Measurements from ENCODE around the gene GRIK5.

GRIK5 gene

GRCh38 chr19:42065511-42065910, 4.5 kb downstream of the GRIK5 start:
- no peak overlapping the region for H3K27ac ChIP-seq (ENCODE audit: low read length)
- H3K4me1 ChIP-seq (ENCODE audit: control insufficient read depth, insufficient read depth, low read length): peaks cover 17% of the 10 kb centered on the region
- H3K36me3 ChIP-seq (ENCODE audit: control insufficient read depth in 2 of 2, insufficient read depth in 2 of 2, low read length in 2 of 2): peaks cover 16% of the 10 kb centered on the region in 2 donors
- no peak overlapping the region for H3K4me3 ChIP-seq (ENCODE audit: low read length in 2 of 2)
- no peak overlapping the region for H3K9ac ChIP-seq (ENCODE audit: low read length in 2 of 2)
- no peaks in the 10 kb centered on the region for H3K27me3 ChIP-seq (ENCODE audit: control insufficient read depth in 1 of 2, insufficient read depth in 2 of 2, low read length in 2 of 2)
- H3K9me3 ChIP-seq (ENCODE audit: control insufficient read depth in 2 of 2, low read length in 2 of 2): no peaks in the 10 kb centered on the region

- no peak overlapping the region for H3K9ac ChIP-seq (ENCODE audit: low read length in 2 of 2)
- peaks cover 18% of the 10 kb centered on the region in 2 donors for H3K36me3 ChIP-seq (ENCODE audit: control insufficient read depth in 2 of 2, insufficient read depth in 2 of 2, low read length in 2 of 2)
- no peaks in the 10 kb centered on the region for H3K9me3 ChIP-seq (ENCODE audit: control insufficient read depth in 2 of 2, low read length in 2 of 2)
- no peaks in the 10 kb centered on the region for H3K27me3 ChIP-seq (ENCODE audit: control insufficient read depth in 1 of 2, insufficient read depth in 2 of 2, low read length in 2 of 2)
- H3K27ac ChIP-seq (ENCODE audit: low read length): no peak overlapping the region
- H3K4me1 ChIP-seq (ENCODE audit: control insufficient read depth, insufficient read depth, low read length): peaks cover 13% of the 10 kb centered on the region
- no peak overlapping the region for H3K4me3 ChIP-seq (ENCODE audit: low read length in 2 of 2)
Measured at GRCh38 chr19:42065051-42065450, 5.0 kb downstream of the GRIK5 start.

- Histone ChIP-seq H3K9ac (ENCODE audit: low read length in 2 of 2) (peak overlapping the region in 1 of 2 donors; percentile 21), H3K9me3 (ENCODE audit: control insufficient read depth in 2 of 2, low read length in 2 of 2) (no peaks in the 10 kb centered on the region)
Measured at GRCh38 chr19:42064432-42064831, 5.6 kb downstream of the GRIK5 start.

GRCh38 chr19:42062381-42062780, 7.6 kb downstream of the GRIK5 start:
- Histone ChIP-seq H3K9me3 (ENCODE audit: control insufficient read depth in 2 of 2, low read length in 2 of 2) (no peaks in the 10 kb centered on the region), H3K27ac (ENCODE audit: low read length) (no peak overlapping the region), H3K27me3 (ENCODE audit: control insufficient read depth in 1 of 2, insufficient read depth in 2 of 2, low read length in 2 of 2) (no peaks in the 10 kb centered on the region), H3K4me1 (ENCODE audit: control insufficient read depth, insufficient read depth, low read length) (no peaks in the 10 kb centered on the region), H3K4me3 (ENCODE audit: low read length in 2 of 2) (no peak overlapping the region), H3K36me3 (ENCODE audit: control insufficient read depth in 2 of 2, insufficient read depth in 2 of 2, low read length in 2 of 2) (peaks cover 23 to 34% of the 10 kb centered on the region in 2 donors), H3K9ac (ENCODE audit: low read length in 2 of 2) (no peak overlapping the region)

More at GRCh38 chr19:42064432-42064831, 5.6 kb downstream of the GRIK5 start:
- peaks cover 18 to 24% of the 10 kb centered on the region in 2 donors for H3K36me3 ChIP-seq (ENCODE audit: control insufficient read depth in 2 of 2, insufficient read depth in 2 of 2, low read length in 2 of 2)
- no peak overlapping the region for H3K4me3 ChIP-seq (ENCODE audit: low read length in 2 of 2)
- peaks cover 13% of the 10 kb centered on the region for H3K4me1 ChIP-seq (ENCODE audit: control insufficient read depth, insufficient read depth, low read length)
- H3K27me3 ChIP-seq (ENCODE audit: control insufficient read depth in 1 of 2, insufficient read depth in 2 of 2, low read length in 2 of 2): no peaks in the 10 kb centered on the region
- no peak overlapping the region for H3K27ac ChIP-seq (ENCODE audit: low read length)

- no peak overlapping the region for H3K4me3 ChIP-seq (ENCODE audit: low read length in 2 of 2)
- H3K27me3 ChIP-seq (ENCODE audit: control insufficient read depth in 1 of 2, insufficient read depth in 2 of 2, low read length in 2 of 2): no peaks in the 10 kb centered on the region
- no peak overlapping the region for H3K27ac ChIP-seq (ENCODE audit: low read length)
- no peaks in the 10 kb centered on the region for H3K4me1 ChIP-seq (ENCODE audit: control insufficient read depth, insufficient read depth, low read length)
- H3K36me3 ChIP-seq (ENCODE audit: control insufficient read depth in 2 of 2, insufficient read depth in 2 of 2, low read length in 2 of 2): peaks cover 35 to 45% of the 10 kb centered on the region in 2 donors
- H3K9ac ChIP-seq (ENCODE audit: low read length in 2 of 2): no peak overlapping the region
- no peaks in the 10 kb centered on the region for H3K9me3 ChIP-seq (ENCODE audit: control insufficient read depth in 2 of 2, low read length in 2 of 2)
Measured at GRCh38 chr19:42060117-42060516, 9.9 kb downstream of the GRIK5 start.

GRCh38 chr19:42059196-42059595, 10.8 kb downstream of the GRIK5 start:
- Histone ChIP-seq H3K36me3 (ENCODE audit: control insufficient read depth in 2 of 2, insufficient read depth in 2 of 2, low read length in 2 of 2) (peaks cover 39 to 53% of the 10 kb centered on the region in 2 donors), H3K27ac (ENCODE audit: low read length) (no peak overlapping the region), H3K4me3 (ENCODE audit: low read length in 2 of 2) (no peak overlapping the region), H3K9ac (ENCODE audit: low read length in 2 of 2) (no peak overlapping the region), H3K9me3 (ENCODE audit: control insufficient read depth in 2 of 2, low read length in 2 of 2) (no peaks in the 10 kb centered on the region), H3K4me1 (ENCODE audit: control insufficient read depth, insufficient read depth, low read length) (no peaks in the 10 kb centered on the region), H3K27me3 (ENCODE audit: control insufficient read depth in 1 of 2, insufficient read depth in 2 of 2, low read length in 2 of 2) (no peaks in the 10 kb centered on the region)

- H3K36me3 ChIP-seq (ENCODE audit: control insufficient read depth in 2 of 2, insufficient read depth in 2 of 2, low read length in 2 of 2): peaks cover 49 to 57% of the 10 kb centered on the region in 2 donors
- H3K9me3 ChIP-seq (ENCODE audit: control insufficient read depth in 2 of 2, low read length in 2 of 2): no peaks in the 10 kb centered on the region
- no peak overlapping the region for H3K27ac ChIP-seq (ENCODE audit: low read length)
- H3K4me1 ChIP-seq (ENCODE audit: control insufficient read depth, insufficient read depth, low read length): no peaks in the 10 kb centered on the region
- H3K4me3 ChIP-seq (ENCODE audit: low read length in 2 of 2): no peak overlapping the region
- no peaks in the 10 kb centered on the region for H3K27me3 ChIP-seq (ENCODE audit: control insufficient read depth in 1 of 2, insufficient read depth in 2 of 2, low read length in 2 of 2)
- no peak overlapping the region for H3K9ac ChIP-seq (ENCODE audit: low read length in 2 of 2)
Measured at GRCh38 chr19:42057846-42058245, 12.2 kb downstream of the GRIK5 start.

GRCh38 chr19:42054205-42054604, 15.8 kb downstream of the GRIK5 start:
- no peak overlapping the region for H3K4me3 ChIP-seq (ENCODE audit: low read length in 2 of 2)
- no peaks in the 10 kb centered on the region for H3K27me3 ChIP-seq (ENCODE audit: control insufficient read depth in 1 of 2, insufficient read depth in 2 of 2, low read length in 2 of 2)
- peaks cover 33 to 46% of the 10 kb centered on the region in 2 donors for H3K36me3 ChIP-seq (ENCODE audit: control insufficient read depth in 2 of 2, insufficient read depth in 2 of 2, low read length in 2 of 2)
- H3K9ac ChIP-seq (ENCODE audit: low read length in 2 of 2): no peak overlapping the region
- no peaks in the 10 kb centered on the region for H3K9me3 ChIP-seq (ENCODE audit: control insufficient read depth in 2 of 2, low read length in 2 of 2)
- H3K27ac ChIP-seq (ENCODE audit: low read length): no peak overlapping the region
- no peaks in the 10 kb centered on the region for H3K4me1 ChIP-seq (ENCODE audit: control insufficient read depth, insufficient read depth, low read length)

- no peaks in the 10 kb centered on the region for H3K9me3 ChIP-seq (ENCODE audit: control insufficient read depth in 2 of 2, low read length in 2 of 2)
- peaks cover 29 to 41% of the 10 kb centered on the region in 2 donors for H3K36me3 ChIP-seq (ENCODE audit: control insufficient read depth in 2 of 2, insufficient read depth in 2 of 2, low read length in 2 of 2)
- H3K4me1 ChIP-seq (ENCODE audit: control insufficient read depth, insufficient read depth, low read length): no peaks in the 10 kb centered on the region
- no peak overlapping the region for H3K4me3 ChIP-seq (ENCODE audit: low read length in 2 of 2)
- H3K27ac ChIP-seq (ENCODE audit: low read length): no peak overlapping the region
- no peak overlapping the region for H3K9ac ChIP-seq (ENCODE audit: low read length in 2 of 2)
- H3K27me3 ChIP-seq (ENCODE audit: control insufficient read depth in 1 of 2, insufficient read depth in 2 of 2, low read length in 2 of 2): no peaks in the 10 kb centered on the region
Measured at GRCh38 chr19:42053037-42053935, 16.7 kb downstream of the GRIK5 start.

- no peak overlapping the region for H3K27ac ChIP-seq (ENCODE audit: low read length)
Measured at GRCh38 chr19:42052241-42052863, 17.7 kb downstream of the GRIK5 start.

More at GRCh38 chr19:42052241-42052863, 17.7 kb downstream of the GRIK5 start:
- Histone ChIP-seq H3K4me1 (ENCODE audit: control insufficient read depth, insufficient read depth, low read length) (no peaks in the 10 kb centered on the region), H3K9ac (ENCODE audit: low read length in 2 of 2) (no peak overlapping the region), H3K9me3 (ENCODE audit: control insufficient read depth in 2 of 2, low read length in 2 of 2) (no peaks in the 10 kb centered on the region), H3K4me3 (ENCODE audit: low read length in 2 of 2) (no peak overlapping the region), H3K36me3 (ENCODE audit: control insufficient read depth in 2 of 2, insufficient read depth in 2 of 2, low read length in 2 of 2) (peaks cover 29 to 37% of the 10 kb centered on the region in 2 donors), H3K27me3 (ENCODE audit: control insufficient read depth in 1 of 2, insufficient read depth in 2 of 2, low read length in 2 of 2) (no peaks in the 10 kb centered on the region)

Data from stomach smooth muscle (tissue), 2 donors.